Ishikawa (cell line): Measurements from ENCODE around the gene OR1J1.

ENCODE experiments used
- CEBPB ChIP-seq: IDR thresholded peaks from 2 replicates; pipeline ENCODE4 v1.6.1; 2012
- CREB1 ChIP-seq: IDR thresholded peaks from 2 replicates; pipeline ENCODE4 v1.6.1; 2012; ENCODE audit warnings: low read depth
- EGR1 ChIP-seq: IDR thresholded peaks from 2 replicates; pipeline ENCODE4 v1.6.1; 2012
- EP300 ChIP-seq: IDR thresholded peaks from 2 replicates; pipeline ENCODE4 v1.6.1; 2012; ENCODE audit warnings: borderline replicate concordance
- FOXM1 ChIP-seq: IDR thresholded peaks from 2 replicates; pipeline ENCODE4 v1.6.1; 2012; ENCODE audit warnings: low read depth, borderline replicate concordance
- NFIC ChIP-seq: IDR thresholded peaks from 2 replicates; pipeline ENCODE4 v1.6.1; 2012
- RAD21 ChIP-seq: IDR thresholded peaks from 2 replicates; pipeline ENCODE4 v1.6.1; 2012; ENCODE audit warnings: low read depth
- TAF1 ChIP-seq: IDR thresholded peaks from 2 replicates; pipeline ENCODE4 v1.6.1; 2012; ENCODE audit warnings: low read depth, mild to moderate bottlenecking
- TCF12 ChIP-seq: IDR thresholded peaks from 2 replicates; pipeline ENCODE4 v1.6.1; 2012; ENCODE audit warnings: low read depth
- TEAD4 ChIP-seq: IDR thresholded peaks from 2 replicates; pipeline ENCODE4 v1.6.1; 2012
- YY1 ChIP-seq: IDR thresholded peaks from 2 replicates; pipeline ENCODE4 v1.6.1; 2012; ENCODE audit warnings: low read depth
- ZBTB7A ChIP-seq: IDR thresholded peaks from 2 replicates; pipeline ENCODE4 v1.6.1; 2012; ENCODE audit warnings: low read depth
- TF ChIP-seq, protein P1 (sequence below): IDR thresholded peaks from 2 replicates; pipeline ENCODE4 v1.6.1; 2012
- TF ChIP-seq, protein P2 (sequence below): IDR thresholded peaks from 2 replicates; pipeline ENCODE4 v1.6.1; 2012; ENCODE audit warnings: low read depth, mild to moderate bottlenecking
- TF ChIP-seq, protein P3 (sequence below): IDR thresholded peaks from 2 replicates; pipeline ENCODE4 v1.6.1; 2012

The OR1J1 gene

DNA sequence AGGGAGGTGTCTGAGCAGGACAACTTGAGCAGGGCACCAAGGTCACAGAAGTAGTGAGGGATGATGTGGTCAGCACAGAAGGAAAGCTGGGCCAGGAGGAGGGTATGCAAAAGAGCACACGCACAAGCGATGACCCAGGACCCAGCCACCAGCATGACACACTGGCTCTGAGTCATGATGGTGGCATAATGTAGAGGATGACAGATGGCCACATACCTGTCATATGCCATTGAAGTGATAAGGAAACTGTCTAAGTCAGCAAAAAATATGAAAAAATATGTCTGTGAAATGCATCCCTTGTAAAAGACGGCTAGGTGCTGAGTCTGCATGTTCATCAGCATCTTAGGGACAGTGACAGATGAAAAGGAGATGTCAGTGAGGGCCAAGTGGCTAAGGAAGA, 380 bp downstream of the OR1J1 start:
- TF ChIP-seq TEAD4 (no peak), YY1 (no peak), FOXM1 (no peak), TCF12 (no peak), RAD21 (no peak), ZBTB7A (no peak), CEBPB (no peak), TAF1 (no peak), CREB1 (no peak), EGR1 (no peak), EP300 (no peak), NFIC (no peak)
- TF ChIP-seq, protein P1, sequence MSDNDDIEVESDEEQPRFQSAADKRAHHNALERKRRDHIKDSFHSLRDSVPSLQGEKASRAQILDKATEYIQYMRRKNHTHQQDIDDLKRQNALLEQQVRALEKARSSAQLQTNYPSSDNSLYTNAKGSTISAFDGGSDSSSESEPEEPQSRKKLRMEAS = no peak
- TF ChIP-seq, protein P2, sequence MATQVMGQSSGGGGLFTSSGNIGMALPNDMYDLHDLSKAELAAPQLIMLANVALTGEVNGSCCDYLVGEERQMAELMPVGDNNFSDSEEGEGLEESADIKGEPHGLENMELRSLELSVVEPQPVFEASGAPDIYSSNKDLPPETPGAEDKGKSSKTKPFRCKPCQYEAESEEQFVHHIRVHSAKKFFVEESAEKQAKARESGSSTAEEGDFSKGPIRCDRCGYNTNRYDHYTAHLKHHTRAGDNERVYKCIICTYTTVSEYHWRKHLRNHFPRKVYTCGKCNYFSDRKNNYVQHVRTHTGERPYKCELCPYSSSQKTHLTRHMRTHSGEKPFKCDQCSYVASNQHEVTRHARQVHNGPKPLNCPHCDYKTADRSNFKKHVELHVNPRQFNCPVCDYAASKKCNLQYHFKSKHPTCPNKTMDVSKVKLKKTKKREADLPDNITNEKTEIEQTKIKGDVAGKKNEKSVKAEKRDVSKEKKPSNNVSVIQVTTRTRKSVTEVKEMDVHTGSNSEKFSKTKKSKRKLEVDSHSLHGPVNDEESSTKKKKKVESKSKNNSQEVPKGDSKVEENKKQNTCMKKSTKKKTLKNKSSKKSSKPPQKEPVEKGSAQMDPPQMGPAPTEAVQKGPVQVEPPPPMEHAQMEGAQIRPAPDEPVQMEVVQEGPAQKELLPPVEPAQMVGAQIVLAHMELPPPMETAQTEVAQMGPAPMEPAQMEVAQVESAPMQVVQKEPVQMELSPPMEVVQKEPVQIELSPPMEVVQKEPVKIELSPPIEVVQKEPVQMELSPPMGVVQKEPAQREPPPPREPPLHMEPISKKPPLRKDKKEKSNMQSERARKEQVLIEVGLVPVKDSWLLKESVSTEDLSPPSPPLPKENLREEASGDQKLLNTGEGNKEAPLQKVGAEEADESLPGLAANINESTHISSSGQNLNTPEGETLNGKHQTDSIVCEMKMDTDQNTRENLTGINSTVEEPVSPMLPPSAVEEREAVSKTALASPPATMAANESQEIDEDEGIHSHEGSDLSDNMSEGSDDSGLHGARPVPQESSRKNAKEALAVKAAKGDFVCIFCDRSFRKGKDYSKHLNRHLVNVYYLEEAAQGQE = no peak
- TF ChIP-seq, protein P3, sequence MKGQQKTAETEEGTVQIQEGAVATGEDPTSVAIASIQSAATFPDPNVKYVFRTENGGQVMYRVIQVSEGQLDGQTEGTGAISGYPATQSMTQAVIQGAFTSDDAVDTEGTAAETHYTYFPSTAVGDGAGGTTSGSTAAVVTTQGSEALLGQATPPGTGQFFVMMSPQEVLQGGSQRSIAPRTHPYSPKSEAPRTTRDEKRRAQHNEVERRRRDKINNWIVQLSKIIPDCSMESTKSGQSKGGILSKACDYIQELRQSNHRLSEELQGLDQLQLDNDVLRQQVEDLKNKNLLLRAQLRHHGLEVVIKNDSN = no peak

DNA sequence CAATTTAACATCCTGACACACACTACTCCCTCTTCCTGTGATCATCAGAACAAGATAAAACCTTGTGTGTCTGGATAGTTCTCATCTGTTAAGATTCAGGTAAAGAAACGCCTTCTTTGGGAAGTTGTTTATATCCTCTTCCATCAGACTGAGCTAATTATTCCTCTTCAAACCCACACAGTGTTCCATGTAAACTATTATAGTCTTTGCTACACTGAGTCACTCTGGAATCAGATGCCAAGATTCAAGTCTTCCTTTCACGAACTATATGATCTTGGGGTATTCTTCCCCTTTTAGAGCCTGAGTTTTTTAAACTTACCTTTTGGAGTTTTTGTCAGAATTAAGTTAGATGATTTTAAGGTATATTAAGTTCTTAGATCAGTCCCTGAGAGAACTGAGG, 2.0 kb downstream of the OR1J1 start:
- TF ChIP-seq FOXM1 = no peak
- no peak for TF ChIP-seq ZBTB7A
- no peak for TF ChIP-seq EGR1
- no peak for TF ChIP-seq CEBPB
- TF ChIP-seq, protein P1 = no peak
- TF ChIP-seq TCF12 = no peak
- TF ChIP-seq RAD21 = no peak
- no peak for TF ChIP-seq YY1
- no peak for TF ChIP-seq NFIC
- TF ChIP-seq TAF1 = no peak
- TF ChIP-seq, protein P2 = no peak
- TF ChIP-seq EP300 = no peak
- TF ChIP-seq CREB1 = no peak
- no peak for TF ChIP-seq TEAD4
- TF ChIP-seq, protein P3 = no peak

DNA sequence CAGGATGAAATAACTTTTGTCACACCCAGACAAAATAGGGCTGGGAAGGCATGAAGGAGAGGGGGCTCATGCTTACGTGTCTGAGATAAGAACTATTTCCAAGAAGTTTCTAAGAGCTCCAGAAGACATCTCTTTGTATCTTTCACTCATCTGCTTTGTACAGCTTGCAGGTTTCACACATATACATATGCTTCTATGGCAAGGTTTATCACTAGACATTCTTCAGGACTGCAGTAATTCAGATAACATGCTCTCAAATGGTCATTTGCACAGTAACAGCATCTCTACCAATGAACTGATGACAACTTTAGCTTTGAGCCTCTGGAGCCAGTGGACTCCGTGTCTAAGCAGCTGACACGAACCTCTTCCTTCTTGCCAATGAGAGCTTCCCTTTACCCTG, 3.2 kb downstream of the OR1J1 start:
- no peak for TF ChIP-seq CREB1
- no peak for TF ChIP-seq CEBPB
- no peak for TF ChIP-seq ZBTB7A
- TF ChIP-seq, protein P1 = no peak
- no peak for TF ChIP-seq YY1
- TF ChIP-seq, protein P3 = no peak
- TF ChIP-seq NFIC = no peak
- no peak for TF ChIP-seq EP300
- no peak for TF ChIP-seq EGR1
- TF ChIP-seq TEAD4 = no peak
- TF ChIP-seq RAD21 = no peak
- TF ChIP-seq TAF1 = no peak
- TF ChIP-seq, protein P2 = no peak

DNA sequence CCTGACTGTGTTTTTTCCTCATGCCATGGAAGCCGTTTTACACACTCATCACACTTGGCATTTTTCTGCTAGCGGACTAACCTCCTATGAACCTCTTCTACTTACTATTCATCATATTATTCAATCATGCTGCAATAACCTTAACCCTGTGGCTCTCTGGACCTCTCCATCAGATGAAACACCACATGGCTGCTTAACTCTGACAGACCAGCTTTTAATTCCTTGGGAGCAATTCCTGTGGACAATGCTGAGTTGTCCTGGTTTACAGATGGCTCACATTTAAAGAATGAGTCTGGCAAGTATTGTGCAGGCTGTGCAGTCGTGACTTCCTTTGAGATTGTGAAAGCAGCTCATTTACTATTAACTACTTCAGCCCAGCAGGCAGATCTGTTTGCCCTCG, 9.0 kb downstream of the OR1J1 start:
- TF ChIP-seq RAD21 (no peak), CREB1 (no peak)
